Measurements from ENCODE around the gene ARHGAP31.
"Not testable (repeated sequence)": the region's sequence is repeated elsewhere in the genome, so short reads cannot be mapped to it uniquely, and the experiment has no call there.

- TF ChIP-seq POLR2AphosphoS5 (IDR thresholded peaks at IDR 0.05); CTCF (IDR thresholded peaks at IDR 0.05 in 8 of 11, conservative IDR thresholded peaks at IDR 0.05 in 3 of 11); POLR2A (IDR thresholded peaks at IDR 0.05): not testable (repeated sequence)
Observed at GRCh38 chr3:119270212-119270611, 24.0 kb upstream of the ARHGAP31 start.
